HepG2 (cell line): Measurements from ENCODE around the gene TBC1D22A. TPM values are rescaled to one million over a fixed set of nuclear protein-coding genes. Genes with fewer than 3 reads are reported as not detected.

Experiments
- ATAC-seq: fragments of 200-7000 bp; cut with Tn5 transposase; 3 replicates; pipeline ENCODE4 v1.9.1; 2020; ENCODE audit warnings: mild to moderate bottlenecking, moderate library complexity
- BruUV-seq: library from RNA; stranded (reverse); fragments of 400-500 nt; replicated peaks from 2 replicates; lab custom pipeline; 2021; lab: Mats Ljungman, UMichigan
- CTCF ChIA-PET: fragments of 300-600 bp; formaldehyde crosslinking; extraction: SDS; loops from one replicate; lab custom pipeline; 2021; ENCODE audit warnings: low total read pairs, inconsistent platforms, low intra/inter-chr PET ratio; lab: Yijun Ruan, JAX
- POLR2A ChIA-PET: fragments of 350-600 bp; sonication (Branson Sonifier 250); formaldehyde crosslinking; loops from one replicate; lab custom pipeline; 2020; ENCODE audit warnings: antibody characterized with exemption, inconsistent platforms; lab: Yijun Ruan, JAX
- DNase-seq: peaks from one replicate; pipeline ENCODE4 v3.0.0-alpha.2; 2015; ENCODE audit warnings: low spot score
- FAIRE-seq: peaks from 3 replicates; lab custom pipeline; 2011; peaks lifted over from hg19 to GRCh38; lab: Jason Lieb, UNC
- H2AFZ ChIP-seq: one replicate; pipeline ENCODE4 v1.6.1; 2011; ENCODE audit warnings: low read length, inconsistent platforms
- H3K27ac ChIP-seq: fragments of 300-600 bp; 3 replicates; pipeline ENCODE4 v1.8.0; 2011; ENCODE audit warnings: mixed run types, mild to moderate bottlenecking, mixed read lengths, low read length, inconsistent platforms; ENCODE audit not compliant: insufficient read depth; ENCODE audit errors: extremely low read length
- H3K27me3 ChIP-seq, 2 experiments: fragments of 200-600 bp in 1 of 2; 2 replicates in 1 of 2; 3 replicates in 1 of 2; pipeline versions ENCODE4 v1.6.0 to v1.8.0; 2011; ENCODE audit warnings: low read length in 2 of 2, mild to moderate bottlenecking in 2 of 2, moderate library complexity in 2 of 2, inconsistent platforms in 1 of 2; ENCODE audit not compliant: insufficient read depth in 2 of 2, control insufficient read depth in 1 of 2
- H3K36me3 ChIP-seq, 2 experiments: fragments of 200-600 bp in 1 of 2; replicated peaks in 1 of 2; 2 replicates in 1 of 2; 3 replicates in 1 of 2; pipeline versions ENCODE4 v1.5.1 to v1.8.0; 2011; ENCODE audit warnings: low read length in 2 of 2, inconsistent platforms in 1 of 2; ENCODE audit not compliant: insufficient read depth in 2 of 2, control insufficient read depth in 1 of 2
- H3K4me1 ChIP-seq: 2 replicates; pipeline ENCODE4 v1.5.1; 2012; ENCODE audit warnings: low read length, inconsistent platforms; ENCODE audit not compliant: insufficient read depth
- H3K4me2 ChIP-seq: 2 replicates; pipeline ENCODE4 v1.6.0; 2011; ENCODE audit warnings: low read depth, low read length, inconsistent platforms
- H3K4me3 ChIP-seq, 3 experiments: fragments of 200-600 bp in 1 of 3; sonication (generic), shearing (Covaris generic) in 1 of 3; replicated peaks in 1 of 3; 2 replicates each; pipeline ENCODE4 v1.5.1; 2011 to 2016; ENCODE audit warnings: low read length in 3 of 3, inconsistent platforms in 2 of 3, low read depth in 2 of 3, mild to moderate bottlenecking in 2 of 3, control low read depth in 1 of 3, mixed read lengths in 1 of 3; ENCODE audit not compliant: insufficient read depth in 1 of 3
- H3K79me2 ChIP-seq: one replicate; pipeline ENCODE4 v1.6.1; 2011; ENCODE audit warnings: low read length, inconsistent platforms; ENCODE audit not compliant: insufficient read depth
- H3K9ac ChIP-seq: 2 replicates; pipeline ENCODE4 v1.6.0; 2011; ENCODE audit warnings: mild to moderate bottlenecking, low read depth, low read length, inconsistent platforms; ENCODE audit not compliant: insufficient read depth
- H3K9me3 ChIP-seq: 2 replicates; pipeline ENCODE4 v1.5.1; 2012; ENCODE audit warnings: mild to moderate bottlenecking, low read length
- H4K20me1 ChIP-seq: 2 replicates; pipeline ENCODE4 v1.6.0; 2011; ENCODE audit warnings: inconsistent platforms, mild to moderate bottlenecking, low read length, moderate library complexity; ENCODE audit not compliant: insufficient read depth
- KDM1A ChIP-seq: IDR thresholded peaks from 2 replicates; pipeline ENCODE4 v1.6.1; 2016; ENCODE audit warnings: missing compliant biosample characterization
- KLF11 ChIP-seq: IDR thresholded peaks from 2 replicates; pipeline ENCODE4 v1.6.1; 2016; ENCODE audit warnings: missing compliant biosample characterization
- TBX2 ChIP-seq: sonication (generic); formaldehyde crosslinking; IDR thresholded peaks from 2 replicates; pipeline ENCODE4 v1.5.0; 2020; ENCODE audit warnings: missing genetic modification reagents, mild to moderate bottlenecking, borderline replicate concordance
- ZNF350 ChIP-seq: sonication (generic); formaldehyde crosslinking; IDR thresholded peaks from 2 replicates; pipeline ENCODE4 v1.4.0; 2020; ENCODE audit warnings: mild to moderate bottlenecking, low read depth, missing genetic modification reagents, borderline replicate concordance
- WGBS: methylation state at CpG from one replicate; pipeline ENCODE4 v1.1.6; 2017; ENCODE audit warnings: low lambda C conversion rate; 5-methylcytosine and 5-hydroxymethylcytosine counted together
- in situ Hi-C: cut with HindIII; loops from 2 replicates; pipeline ENCODE4 v1.10.0; 2017; ENCODE audit warnings: low pct_unique_long_range_greater_than_20kb; ENCODE audit not compliant: extremely low pct_ligation_motif_present
- intact Hi-C: fragments of 100-400 bp; cut with micrococcal nuclease; formaldehyde crosslinking; loops from one replicate; pipeline ENCODE4 v1.10.0; 2022; ENCODE audit not compliant: unreplicated experiment
- polyA plus RNA-seq, 8 experiments: library from polyadenylated mRNA; depleted of rRNA in 3 of 8; stranded (reverse) in 7 of 8; unstranded in 1 of 8; fragments of >200 nt; fragmentation: Illumina TruSeq in 4 of 8; extraction: Trizol in 4 of 8; gene quantifications; 2 replicates each; pipeline versions ENCODE4 v1.2.1 to v1.2.3, GENCODE V29; 2011 to 2016; ENCODE audit warnings: low read depth in 4 of 8, missing spikeins in 1 of 8, mixed read lengths in 1 of 8; ENCODE audit not compliant: insufficient read depth in 1 of 8
- total RNA-seq, 5 experiments: library from RNA; depleted of rRNA; stranded (reverse); fragments of >200 nt; fragmentation: Illumina TruSeq; extraction: Trizol; gene quantifications; 2 replicates each; pipeline ENCODE4 v1.2.3, GENCODE V29; 2016; ENCODE audit warnings: low read depth in 1 of 5
- TF ChIP-seq, protein P1 (sequence below): sonication (generic); formaldehyde crosslinking; IDR thresholded peaks from 2 replicates; pipeline ENCODE4 v1.4.0; 2020; ENCODE audit warnings: missing genetic modification reagents

Gene TBC1D22A
- total and polyA plus RNA-seq, 2 of the 13 experiments (the other 11 are each of a cell fraction or from before 2014, with no cell fraction given): 17.3 to 18.0 TPM

DNA sequence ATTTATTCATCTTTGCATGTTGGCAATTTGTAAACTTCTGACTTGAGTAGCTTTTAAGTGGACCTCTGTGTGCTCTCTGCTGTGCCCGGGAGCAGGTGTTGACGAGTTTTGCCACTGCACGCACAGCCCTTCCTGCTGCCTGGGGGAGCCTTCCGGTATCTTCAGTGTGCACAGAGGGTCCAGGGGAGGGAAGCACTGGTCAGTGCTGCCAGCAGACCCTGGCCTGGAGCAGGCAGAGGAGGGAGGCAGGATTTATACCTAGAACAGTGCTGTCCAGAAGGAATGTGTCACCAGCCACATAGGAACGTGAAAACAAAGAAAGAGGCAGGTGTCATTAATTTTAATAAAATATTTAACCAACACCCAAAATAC, 403.6 kb downstream of the TBC1D22A start (continued):
- TF ChIP-seq, protein P1, sequence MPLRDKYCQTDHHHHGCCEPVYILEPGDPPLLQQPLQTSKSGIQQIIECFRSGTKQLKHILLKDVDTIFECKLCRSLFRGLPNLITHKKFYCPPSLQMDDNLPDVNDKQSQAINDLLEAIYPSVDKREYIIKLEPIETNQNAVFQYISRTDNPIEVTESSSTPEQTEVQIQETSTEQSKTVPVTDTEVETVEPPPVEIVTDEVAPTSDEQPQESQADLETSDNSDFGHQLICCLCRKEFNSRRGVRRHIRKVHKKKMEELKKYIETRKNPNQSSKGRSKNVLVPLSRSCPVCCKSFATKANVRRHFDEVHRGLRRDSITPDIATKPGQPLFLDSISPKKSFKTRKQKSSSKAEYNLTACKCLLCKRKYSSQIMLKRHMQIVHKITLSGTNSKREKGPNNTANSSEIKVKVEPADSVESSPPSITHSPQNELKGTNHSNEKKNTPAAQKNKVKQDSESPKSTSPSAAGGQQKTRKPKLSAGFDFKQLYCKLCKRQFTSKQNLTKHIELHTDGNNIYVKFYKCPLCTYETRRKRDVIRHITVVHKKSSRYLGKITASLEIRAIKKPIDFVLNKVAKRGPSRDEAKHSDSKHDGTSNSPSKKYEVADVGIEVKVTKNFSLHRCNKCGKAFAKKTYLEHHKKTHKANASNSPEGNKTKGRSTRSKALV (CRISPR knock-in tag): no peak
- TF ChIP-seq KDM1A (CRISPR knock-in tag): no peak
- no peak for TF ChIP-seq ZNF350
- no peak for TF ChIP-seq KLF11

- intact Hi-C loops: no loop called here
- H3K36me3 ChIP-seq: peaks cover 1 to 3% of the 10 kb centered on the region in 2 experiments; a peak in 4 of 5 replicates
- H3K4me3 ChIP-seq: no peak overlapping the region
- no peaks in the 10 kb centered on the region for H3K79me2 ChIP-seq
- BruUV-seq: no TSS peak
- ChIA-PET POLR2A (no interaction called here), CTCF (no interaction called here)
- H3K4me2 ChIP-seq: no peak overlapping the region
- H3K27me3 ChIP-seq: no peaks in the 10 kb centered on the region
- H3K9ac ChIP-seq: no peak overlapping the region
- ATAC-seq: no peak
- in situ Hi-C loops: no loop called here
- H4K20me1 ChIP-seq: peaks cover 4% of the 10 kb centered on the region; the same call in 1 of the 2 replicates
- DNase-seq: no peak
- no peak overlapping the region for H3K27ac ChIP-seq
- TF ChIP-seq TBX2: no peak
- no peak overlapping the region for H2AFZ ChIP-seq
- FAIRE-seq: no peak
- H3K9me3 ChIP-seq: no peaks in the 10 kb centered on the region
- 95% methylated on average over 9 of the region's 10 CpGs for WGBS
- peaks cover 36% of the 10 kb centered on the region for H3K4me1 ChIP-seq
Measured at GRCh38 chr22:47166446-47167016, 404.1 kb downstream of the TBC1D22A start.
